ENCODE data around the gene SLC35E4.
"Not testable (repeated sequence)": the region's sequence is repeated elsewhere in the genome, so short reads cannot be mapped to it uniquely, and the experiment has no call there.

- not testable (repeated sequence) for TF ChIP-seq EZH2phosphoT487 (IDR thresholded peaks at IDR 0.05; ENCODE audit: insufficient read depth, low read depth); EZH2 (IDR thresholded peaks at IDR 0.05; ENCODE audit: insufficient read depth, poor library complexity, severe bottlenecking)
Measured at GRCh38 chr22:30631469-30631868, 4.1 kb upstream of the SLC35E4 start.
